Activated T-helper 2 cell treated with anti-CD3 and anti-CD28 coated beads, Interferon-gamma antibody, Interleukin-2, Interleukin-4, amounts not matched to agents 10 μg/mL and 5 μg/mL and 100 μg/mL, durations not matched to agents 14 hours and 24 hours and 36 hours (primary cell): ENCODE measurements around the gene ZNF823. TPM values are rescaled to one million over a fixed set of nuclear protein-coding genes. Genes with fewer than 3 reads are reported as not detected.

Experiments used
- total RNA-seq: library from RNA; stranded (reverse); gene quantifications from 2 replicates; pipeline ENCODE4 v1.2.3, GENCODE V29; 2022

ZNF823 gene
- total RNA-seq, 1 donor from 2014 or later, result 3.6 TPM

Other genes starting within 250 kb of the ZNF823 start
- gene ZNF653, start 233.1 kb downstream of the ZNF823 start, total RNA-seq, result 19.4 and 20.1 TPM in 2 replicates
- 42.7 and 43.5 TPM in 2 replicates for gene ECSIT, start 209.8 kb downstream of the ZNF823 start, total RNA-seq
- gene CNN1, start 200.1 kb downstream of the ZNF823 start, total RNA-seq, result not detected in 2 replicates
- gene ELOF1, start 179.7 kb downstream of the ZNF823 start, total RNA-seq, result 64.1 and 68.3 TPM in 2 replicates
- gene ACP5, start 161.3 kb downstream of the ZNF823 start, total RNA-seq, result 25.4 and 27.0 TPM in 2 replicates
- gene ZNF627, start 141.5 kb downstream of the ZNF823 start, total RNA-seq, result 8.3 and 10.9 TPM in 2 replicates
- 4.2 and 4.9 TPM in 2 replicates for gene ZNF441, start 28.1 kb upstream of the ZNF823 start, total RNA-seq
- gene ZNF491, start 59.6 kb upstream of the ZNF823 start, total RNA-seq, result 0.67 and 0.82 TPM in 2 replicates
- gene ZNF440, start 75.3 kb upstream of the ZNF823 start, total RNA-seq, result 10.8 and 11.0 TPM in 2 replicates
- gene ZNF439, start 109.8 kb upstream of the ZNF823 start, total RNA-seq, result 4.3 and 5.1 TPM in 2 replicates
- 1.1 and 1.6 TPM in 2 replicates for gene ZNF69, start 148.8 kb upstream of the ZNF823 start, total RNA-seq
- gene ZNF700, start 186.2 kb upstream of the ZNF823 start, total RNA-seq, result 14.5 and 14.6 TPM in 2 replicates
- 0.43 and 0.74 TPM in 2 replicates for gene ZNF763, start 226.1 kb upstream of the ZNF823 start, total RNA-seq